ENCODE measurements around the gene MYH13.

MYH13 gene

DNA sequence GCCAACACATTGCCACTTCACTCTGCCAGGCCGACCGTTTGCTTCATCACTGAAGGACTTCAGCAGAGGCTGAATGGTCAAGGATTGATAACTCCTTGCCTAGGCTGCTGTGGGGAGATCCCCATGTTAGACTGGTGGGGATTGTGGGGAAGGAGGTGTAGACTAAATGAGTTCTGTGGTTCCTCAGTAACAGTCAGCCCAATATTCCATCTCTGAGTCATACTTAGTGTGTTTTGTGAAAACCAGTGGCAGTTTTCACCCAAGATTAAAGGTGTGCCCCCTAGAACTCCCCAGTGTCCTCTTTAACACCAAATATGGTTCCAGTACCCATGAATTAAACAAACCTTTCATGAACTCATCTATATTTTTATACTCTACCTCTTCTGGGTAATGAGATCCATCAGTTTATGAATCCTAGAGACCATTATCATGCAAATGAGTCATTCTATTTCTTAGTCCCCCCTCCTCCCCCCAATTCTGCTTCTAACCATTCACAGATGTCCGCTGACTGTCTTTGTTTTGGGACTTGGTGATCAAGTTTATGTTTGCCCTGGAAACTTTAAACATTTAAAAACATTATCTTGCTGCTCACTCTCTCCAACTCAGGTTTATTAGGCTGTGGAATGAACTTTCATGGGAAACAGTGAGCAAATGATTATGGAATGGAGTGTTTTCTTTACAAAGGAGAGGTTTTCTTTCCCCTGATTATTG is 107.6 kb downstream of the MYH13 start:
- no peak for DNase-seq
- intact Hi-C loops (cut with DNase I), result no loop called here

DNA sequence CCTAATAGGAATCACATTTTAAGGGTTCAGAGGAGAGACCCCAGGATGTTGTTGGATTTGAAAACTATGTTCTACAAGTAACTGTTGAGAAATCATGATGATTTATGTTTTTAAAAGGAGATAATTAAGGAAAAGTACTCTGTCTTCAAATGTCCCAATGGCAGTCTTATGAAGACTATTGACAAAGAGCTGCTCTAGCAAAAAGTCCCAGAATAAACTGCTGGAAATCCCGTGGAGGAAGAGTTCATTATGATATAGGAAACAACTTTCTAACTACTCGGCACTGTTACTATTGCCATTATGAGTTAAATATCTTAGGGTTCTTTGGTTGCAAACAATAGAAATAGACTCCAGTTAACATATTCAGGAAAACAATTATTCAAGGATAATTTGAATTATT is 108.8 kb downstream of the MYH13 start:
- DNase-seq, result no peak
- intact Hi-C loops (cut with DNase I), result no loop called here

DNA sequence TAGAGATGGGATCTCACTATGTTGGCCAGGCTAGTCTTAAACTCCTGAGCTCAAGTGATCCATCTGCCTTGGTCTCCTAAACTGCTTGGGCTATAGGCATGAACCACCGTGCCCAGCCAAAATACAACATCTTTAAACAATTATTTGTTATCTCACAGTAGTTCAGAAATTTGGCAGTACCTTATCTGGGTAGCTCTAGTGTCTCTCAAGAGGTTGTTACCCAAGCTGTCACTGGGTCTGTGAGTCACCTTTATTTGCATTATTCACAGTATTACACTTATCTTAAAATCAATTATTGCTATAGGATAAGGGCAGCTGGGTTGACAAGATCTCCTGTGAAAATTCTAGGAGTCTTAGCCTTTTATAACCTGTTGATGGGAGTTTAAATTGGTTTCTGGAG is 110.4 kb downstream of the MYH13 start:
- DNase-seq, result no peak
- intact Hi-C loops (cut with DNase I), result no loop called here

DNA sequence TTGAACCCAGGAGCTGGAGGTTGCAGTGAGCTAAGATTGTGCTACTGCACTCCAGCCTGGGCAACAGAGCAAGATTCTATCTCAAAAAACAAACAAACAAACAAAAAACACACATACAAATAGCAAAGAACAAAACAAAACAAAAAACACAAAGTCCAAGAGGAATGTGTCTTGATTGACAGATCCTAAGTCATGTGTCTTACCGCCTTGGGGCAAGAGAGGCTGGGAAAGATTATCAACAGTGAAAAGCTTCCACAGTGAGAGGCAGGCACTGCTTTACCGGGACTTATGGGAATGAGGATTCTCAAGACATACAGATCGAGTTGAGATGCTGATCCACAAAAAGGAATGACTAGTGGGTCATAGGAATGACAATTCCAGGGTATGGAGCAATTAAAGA is 111.7 kb downstream of the MYH13 start:
- no peak for DNase-seq
- intact Hi-C loops (cut with DNase I), result no loop called here

DNA sequence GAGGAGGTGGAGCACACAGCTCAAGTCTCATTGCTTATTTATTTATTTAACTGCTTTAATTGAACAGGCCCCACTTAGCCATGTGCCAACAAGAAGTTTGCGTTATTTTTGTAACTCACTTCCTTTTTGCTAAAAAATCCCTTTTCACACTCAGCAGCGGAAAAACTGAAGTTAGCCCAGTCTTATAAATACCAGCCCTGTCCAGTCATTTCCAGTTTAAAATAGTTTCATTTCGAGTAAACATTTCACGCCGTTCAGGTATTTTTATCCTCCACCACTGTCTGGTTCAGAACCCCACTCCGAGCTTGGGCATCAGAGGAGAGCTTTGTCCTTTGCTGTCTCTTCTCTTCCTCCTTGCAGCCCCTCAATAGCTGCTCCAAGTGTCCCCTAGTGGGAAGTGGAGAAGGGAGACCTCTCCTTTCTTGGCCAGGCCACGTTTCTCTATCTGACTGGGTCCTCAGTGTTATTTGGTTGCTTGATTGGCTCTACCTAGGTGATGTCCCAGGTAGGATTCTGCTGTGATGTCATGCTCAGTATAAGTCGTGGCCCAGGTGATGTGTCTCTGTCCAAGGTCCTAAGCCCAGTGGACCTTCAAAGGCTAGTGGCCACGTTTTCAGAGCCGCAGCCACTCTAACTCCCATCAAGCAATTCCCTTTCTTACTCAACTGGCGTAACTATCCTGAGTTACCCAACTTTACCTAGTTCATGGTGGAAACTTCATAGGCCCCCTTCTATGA is 121.4 kb downstream of the MYH13 start:
- DNase-seq, result no peak
- intact Hi-C loops (cut with DNase I), result no loop called here

All from posterior cingulate gyrus (tissue), 11 donors.